IPS DF 6.9 (cell line): Measurements from ENCODE around the gene ZNF777.
"Not testable (repeated sequence)": the region's sequence is repeated elsewhere in the genome, so short reads cannot be mapped to it uniquely, and the experiment has no call there.

Experiments
- DNase-seq: peaks from one replicate; pipeline ENCODE4 v3.0.0-alpha.2; 2013; ENCODE audit warnings: low read depth, low spot score
- H3K27ac ChIP-seq: one replicate; pipeline ENCODE4 v1.5.1; 2013; ENCODE audit warnings: low read length, control low read depth
- H3K27me3 ChIP-seq: 2 replicates; pipeline ENCODE4 v1.6.1; 2013; ENCODE audit warnings: mild to moderate bottlenecking, low read length; ENCODE audit not compliant: control insufficient read depth, insufficient read depth
- H3K36me3 ChIP-seq: 2 replicates; pipeline ENCODE4 v1.6.1; 2013; ENCODE audit warnings: low read length; ENCODE audit not compliant: control insufficient read depth, insufficient read depth
- H3K4me1 ChIP-seq: 2 replicates; pipeline ENCODE4 v1.6.1; 2013; ENCODE audit warnings: low read length; ENCODE audit not compliant: control insufficient read depth, insufficient read depth
- H3K4me3 ChIP-seq: 2 replicates; pipeline ENCODE4 v1.5.1; 2013; ENCODE audit warnings: mild to moderate bottlenecking, low read length
- H3K9me3 ChIP-seq: 2 replicates; pipeline ENCODE4 v1.6.1; 2013; ENCODE audit warnings: low read length, inconsistent platforms; ENCODE audit not compliant: control insufficient read depth, insufficient read depth
- WGBS: extraction: QIAGEN DNeasy Blood & Tissue Kit; methylation state at CpG from one replicate; pipeline ENCODE4 v1.1.7; 2013; ENCODE audit warnings: mixed read lengths, missing lambda C conversion rate; ENCODE audit not compliant: insufficient read length, insufficient coverage; 5-methylcytosine and 5-hydroxymethylcytosine counted together

ZNF777 gene

GRCh38 chr7:149414745-149415390 lies 46.0 kb downstream of the ZNF777 start:
- DNase-seq, result peak; percentile 88
- Histone ChIP-seq H3K4me1 (no peaks in the 10 kb centered on the region), H3K36me3 (no peaks in the 10 kb centered on the region), H3K27ac (no peak overlapping the region), H3K27me3 (no peaks in the 10 kb centered on the region), H3K4me3 (peak overlapping the region; percentile 53; the same call in 1 of the 2 replicates), H3K9me3 (no peaks in the 10 kb centered on the region)
- no CpG with 5 or more reads among the region's 36 CpGs for WGBS

DNA sequence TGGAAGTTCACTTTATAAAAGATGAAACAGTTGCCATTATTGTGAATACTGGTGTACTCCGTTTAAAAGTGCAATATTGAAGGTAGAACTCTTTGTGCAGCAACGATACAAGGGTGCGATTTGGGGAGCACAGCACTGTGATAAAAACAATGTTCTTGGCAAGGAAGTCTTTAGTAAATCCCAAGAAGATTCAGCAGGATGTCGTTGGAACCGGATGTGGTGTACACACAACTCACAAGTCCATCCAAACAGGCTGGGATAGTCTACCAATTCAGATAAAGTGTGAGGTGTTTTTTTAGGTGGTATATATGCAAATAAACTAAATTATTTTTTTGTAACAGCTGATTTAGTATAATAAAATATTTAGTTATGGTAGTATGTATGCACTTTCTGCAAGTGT lies 46.7 kb downstream of the ZNF777 start:
- Histone ChIP-seq H3K27ac (no peak overlapping the region), H3K4me3 (no peak overlapping the region), H3K4me1 (no peaks in the 10 kb centered on the region), H3K9me3 (no peaks in the 10 kb centered on the region), H3K27me3 (no peaks in the 10 kb centered on the region), H3K36me3 (no peaks in the 10 kb centered on the region)
- no peak for DNase-seq
- WGBS, result no CpG with 5 or more reads among the region's 5 CpGs

DNA sequence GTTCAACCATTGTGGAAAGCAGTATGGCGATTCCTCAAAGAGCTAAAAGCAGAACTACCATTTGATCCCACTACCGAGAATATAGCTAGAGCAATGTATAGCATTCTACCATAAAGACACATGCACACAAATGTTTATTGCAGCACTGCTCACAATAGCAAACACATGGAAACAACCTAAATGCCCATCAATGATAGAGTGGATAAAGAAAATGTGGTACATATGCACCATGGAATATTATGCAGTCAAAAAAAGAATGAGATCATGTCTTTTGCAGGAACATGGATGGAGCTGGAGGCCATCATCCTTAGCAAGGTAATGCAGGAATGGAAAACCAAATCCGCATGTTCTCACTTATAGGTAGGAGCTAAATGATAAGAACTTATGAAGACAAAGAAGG lies 47.8 kb downstream of the ZNF777 start:
- H3K27ac ChIP-seq, H3K4me1 ChIP-seq, H3K4me3 ChIP-seq, H3K9me3 ChIP-seq, H3K36me3 ChIP-seq, DNase-seq, H3K27me3 ChIP-seq: not testable (repeated sequence)
- no CpG with 5 or more reads among the region's 3 CpGs for WGBS

- Histone ChIP-seq H3K27me3 (no peaks in the 10 kb centered on the region), H3K27ac (no peak overlapping the region), H3K4me1 (no peaks in the 10 kb centered on the region), H3K9me3 (no peaks in the 10 kb centered on the region), H3K4me3 (no peak overlapping the region), H3K36me3 (no peaks in the 10 kb centered on the region)
- no peak for DNase-seq
- no CpG with 5 or more reads among the region's 6 CpGs for WGBS
Observed at GRCh38 chr7:149409895-149410294, 51.0 kb downstream of the ZNF777 start.

DNA sequence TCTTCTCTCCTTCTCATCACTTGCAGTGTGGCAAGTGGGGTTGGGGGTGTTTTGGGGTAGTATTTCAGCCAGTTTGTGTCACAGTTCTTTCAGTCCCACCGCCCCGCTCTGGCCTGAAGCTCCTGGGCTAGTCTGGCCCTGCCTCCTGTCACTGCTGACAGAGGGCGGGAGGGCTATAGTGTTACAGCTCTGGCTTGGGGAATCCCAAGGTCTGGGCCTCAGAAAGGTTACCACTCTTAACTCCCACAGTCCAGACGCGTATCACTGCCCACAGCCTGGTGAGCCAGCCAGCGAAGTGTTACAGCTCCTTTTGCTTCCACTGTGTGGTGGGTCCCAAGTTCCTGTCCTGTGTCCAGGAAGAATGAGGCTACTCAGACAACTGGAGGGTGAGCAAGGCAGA lies 56.0 kb downstream of the ZNF777 start:
- no peak for DNase-seq
- Histone ChIP-seq H3K4me1 (no peaks in the 10 kb centered on the region), H3K27me3 (no peaks in the 10 kb centered on the region), H3K36me3 (no peaks in the 10 kb centered on the region), H3K27ac (no peak overlapping the region), H3K4me3 (no peak overlapping the region), H3K9me3 (no peaks in the 10 kb centered on the region)
- no CpG with 5 or more reads among the region's 6 CpGs for whole genome bisulfite sequencing

- Histone ChIP-seq H3K36me3 (no peaks in the 10 kb centered on the region), H3K4me1 (no peaks in the 10 kb centered on the region), H3K4me3 (no peak overlapping the region), H3K27ac (no peak overlapping the region), H3K9me3 (no peaks in the 10 kb centered on the region), H3K27me3 (no peaks in the 10 kb centered on the region)
- DNase-seq, result no peak
- no CpG with 5 or more reads among the region's 12 CpGs for WGBS
Observed at GRCh38 chr7:149404396-149404795, 56.5 kb downstream of the ZNF777 start.

DNA sequence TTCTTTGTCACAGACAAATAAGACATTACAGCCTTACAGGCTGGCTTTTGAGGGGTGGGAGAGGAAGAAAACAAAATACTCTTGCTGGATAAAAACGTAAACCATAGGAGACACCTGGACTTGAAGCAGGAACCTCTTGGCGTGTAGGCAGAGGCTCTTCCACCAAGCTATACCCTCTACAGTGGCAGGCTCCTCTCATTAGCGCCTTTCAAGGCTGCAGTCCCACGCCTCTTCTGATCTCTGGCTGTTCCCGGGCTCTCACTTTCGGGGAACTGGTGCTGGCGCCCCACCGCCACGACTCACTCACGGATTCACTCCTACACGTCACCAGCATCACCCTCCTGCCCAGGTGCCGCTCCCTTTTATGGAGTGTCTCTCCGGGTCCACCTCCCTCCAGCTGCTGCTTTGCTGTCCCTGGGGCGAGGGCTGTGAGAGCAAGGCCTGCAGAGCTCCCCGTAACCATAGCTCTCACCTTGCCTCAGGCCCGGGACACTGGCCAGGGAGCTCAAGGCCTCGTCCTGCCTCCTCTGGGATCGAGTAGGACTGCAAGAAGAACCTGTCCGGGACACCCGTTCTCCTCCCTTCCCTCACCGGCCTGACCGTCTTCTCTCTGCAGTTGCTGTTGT lies 62.6 kb downstream of the ZNF777 start:
- H3K4me3 ChIP-seq, result no peak overlapping the region
- no CpG with 5 or more reads among the region's 22 CpGs for WGBS
- no peaks in the 10 kb centered on the region for H3K27me3 ChIP-seq
- no peaks in the 10 kb centered on the region for H3K36me3 ChIP-seq
- H3K9me3 ChIP-seq, result no peaks in the 10 kb centered on the region
- no peaks in the 10 kb centered on the region for H3K4me1 ChIP-seq
- DNase-seq, result no peak
- no peak overlapping the region for H3K27ac ChIP-seq

DNA sequence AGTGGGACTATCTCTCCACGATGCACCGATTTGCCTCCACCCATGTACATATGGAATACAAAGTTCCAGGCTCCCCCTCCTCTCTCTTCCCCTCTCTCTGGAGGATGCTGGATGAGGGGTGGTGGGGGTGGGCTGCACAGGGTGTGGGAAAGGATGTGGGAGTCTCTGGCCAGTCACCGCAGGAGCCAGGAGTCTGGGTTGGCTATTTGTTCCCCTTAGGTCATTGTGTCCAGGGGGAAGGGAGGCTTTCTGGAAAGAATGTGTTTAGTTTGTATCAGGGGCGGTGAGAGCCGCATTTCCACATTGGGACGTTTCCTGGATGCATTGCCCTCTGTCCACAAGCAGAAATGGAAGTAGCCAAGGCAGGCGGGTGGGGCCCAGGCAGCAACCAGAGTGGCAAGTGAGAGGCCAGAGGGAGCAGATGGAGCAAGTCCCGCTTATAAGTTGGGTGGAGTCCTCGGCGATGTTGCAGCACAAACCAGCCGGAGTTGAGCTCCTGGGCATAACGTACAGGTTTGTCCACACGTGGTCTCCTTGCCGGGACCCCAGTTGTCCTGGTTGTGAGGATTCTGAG lies 63.3 kb downstream of the ZNF777 start:
- no peak overlapping the region for H3K4me3 ChIP-seq
- H3K9me3 ChIP-seq, result no peaks in the 10 kb centered on the region
- H3K4me1 ChIP-seq, result no peaks in the 10 kb centered on the region
- no peaks in the 10 kb centered on the region for H3K36me3 ChIP-seq
- no CpG with 5 or more reads among the region's 14 CpGs for WGBS
- no peak overlapping the region for H3K27ac ChIP-seq
- H3K27me3 ChIP-seq, result no peaks in the 10 kb centered on the region
- no peak for DNase-seq

DNA sequence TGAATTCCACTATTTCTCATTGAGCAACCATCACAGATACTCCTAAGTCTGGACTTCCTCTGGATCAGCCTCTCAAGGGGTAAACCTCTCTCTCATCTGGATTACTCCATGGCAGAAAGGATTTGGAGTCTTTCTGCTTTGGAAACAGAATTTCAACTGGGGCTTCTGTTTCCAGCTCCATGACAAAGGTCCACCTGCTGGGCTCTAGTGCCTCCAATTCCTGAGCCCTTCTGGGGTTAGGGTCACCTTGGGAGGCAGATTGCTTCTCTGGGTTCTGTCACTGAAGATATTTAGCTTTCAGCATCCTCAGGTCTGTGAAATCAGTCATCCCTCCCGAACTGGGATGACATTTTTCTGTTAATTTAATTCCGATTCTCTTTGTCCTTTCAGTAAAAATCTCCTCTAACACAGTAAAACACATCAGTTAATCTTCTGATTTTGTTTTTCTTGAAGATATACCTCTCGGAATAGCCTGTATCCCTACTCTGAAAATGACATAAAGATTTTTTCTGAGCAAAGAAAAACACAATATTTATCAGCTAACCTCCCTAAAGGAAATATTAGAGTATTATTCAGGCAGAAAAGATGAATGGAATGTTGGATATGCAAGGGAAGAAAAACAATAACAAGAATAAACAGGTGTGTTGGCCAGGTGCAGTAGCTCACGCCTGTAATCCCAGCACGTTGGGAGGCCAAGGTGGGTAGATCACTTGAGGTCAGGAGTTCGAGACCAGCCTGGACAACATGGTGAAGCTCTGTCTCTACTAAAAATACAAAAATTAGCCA lies 72.1 kb downstream of the ZNF777 start:
- WGBS, result no CpG with 5 or more reads among the region's 6 CpGs
- not testable (repeated sequence) for H3K4me3 ChIP-seq, H3K27me3 ChIP-seq, H3K27ac ChIP-seq, H3K9me3 ChIP-seq, H3K4me1 ChIP-seq, DNase-seq, H3K36me3 ChIP-seq

DNA sequence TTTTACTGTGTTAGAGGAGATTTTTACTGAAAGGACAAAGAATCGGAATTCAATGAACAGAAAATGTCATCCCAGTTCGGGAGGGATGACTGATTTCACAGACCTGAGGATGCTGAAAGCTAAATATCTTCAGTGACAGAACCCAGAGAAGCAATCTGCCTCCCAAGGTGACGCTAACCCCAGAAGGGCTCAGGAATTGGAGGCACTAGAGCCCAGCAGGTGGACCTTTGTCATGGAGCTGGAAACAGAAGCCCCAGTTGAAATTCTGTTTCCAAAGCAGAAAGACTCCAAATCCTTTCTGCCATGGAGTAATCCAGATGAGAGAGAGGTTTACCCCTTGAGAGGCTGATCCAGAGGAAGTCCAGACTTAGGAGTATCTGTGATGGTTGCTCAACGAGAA lies 74.3 kb downstream of the ZNF777 start:
- not testable (repeated sequence) for DNase-seq, H3K27ac ChIP-seq, H3K9me3 ChIP-seq, H3K4me1 ChIP-seq, H3K36me3 ChIP-seq, H3K27me3 ChIP-seq, H3K4me3 ChIP-seq
- WGBS, result no CpG with 5 or more reads among the region's 4 CpGs
